ENCODE measurements around the gene TLL1. TPM values are rescaled to one million over a fixed set of nuclear protein-coding genes. Genes with fewer than 3 reads are reported as not detected.

The TLL1 gene
- total and polyA plus RNA-seq, 4 donors: 0.04 to 0.25 (median 0.05) TPM; not detected in 1

DNA sequence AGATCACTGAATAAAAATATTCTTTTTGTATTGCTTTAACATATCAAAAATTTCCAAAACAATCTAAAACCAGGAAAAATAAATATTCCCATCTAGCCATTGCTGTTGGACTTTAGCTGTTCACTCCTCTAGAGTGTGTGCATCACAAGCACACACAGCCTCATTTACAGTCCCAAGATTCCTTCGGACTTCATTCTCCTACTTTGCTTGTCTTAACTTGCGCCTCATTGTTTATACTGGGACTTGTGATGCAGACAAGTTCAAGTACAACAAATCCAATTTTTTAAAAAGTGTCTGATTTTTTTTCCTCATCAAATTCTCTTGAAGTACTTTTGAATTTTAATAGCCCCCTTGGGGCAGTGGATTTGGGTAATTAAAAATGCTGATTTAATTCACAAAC is 55.6 kb downstream of the TLL1 start:
- Histone ChIP-seq H3K9me3 (ENCODE audit: control insufficient read depth in 4 of 4, low read length in 3 of 4) (no peaks in the 10 kb centered on the region), H3K36me3 (ENCODE audit: control insufficient read depth in 4 of 4, insufficient read depth in 3 of 4, low read depth in 1 of 4, low read length in 3 of 4) (no peaks in the 10 kb centered on the region), H3K27ac (ENCODE audit: low read depth in 1 of 2, low read length in 2 of 2) (no peak overlapping the region), H3K27me3 (ENCODE audit: control insufficient read depth in 4 of 4, insufficient read depth in 4 of 4, low read length in 3 of 4) (peaks cover 0 to 3% (median 0%) of the 10 kb centered on the region in 4 donors), H3K4me1 (ENCODE audit: control insufficient read depth in 4 of 4, insufficient read depth in 4 of 4, low read length in 3 of 4) (no peaks in the 10 kb centered on the region), H3K9ac (ENCODE audit: low read depth in 1 of 2, low read length in 2 of 2) (no peak overlapping the region), H3K4me3 (ENCODE audit: low read depth in 1 of 3, low read length in 3 of 3) (no peak overlapping the region)
- DNase-seq (ENCODE audit: low spot score): no peak
- WGBS: 83% methylated on average over 2 of the region's 2 CpGs
- no peak for TF ChIP-seq HNF4G (IDR thresholded peaks at IDR 0.05)
- TF ChIP-seq, protein P1, sequence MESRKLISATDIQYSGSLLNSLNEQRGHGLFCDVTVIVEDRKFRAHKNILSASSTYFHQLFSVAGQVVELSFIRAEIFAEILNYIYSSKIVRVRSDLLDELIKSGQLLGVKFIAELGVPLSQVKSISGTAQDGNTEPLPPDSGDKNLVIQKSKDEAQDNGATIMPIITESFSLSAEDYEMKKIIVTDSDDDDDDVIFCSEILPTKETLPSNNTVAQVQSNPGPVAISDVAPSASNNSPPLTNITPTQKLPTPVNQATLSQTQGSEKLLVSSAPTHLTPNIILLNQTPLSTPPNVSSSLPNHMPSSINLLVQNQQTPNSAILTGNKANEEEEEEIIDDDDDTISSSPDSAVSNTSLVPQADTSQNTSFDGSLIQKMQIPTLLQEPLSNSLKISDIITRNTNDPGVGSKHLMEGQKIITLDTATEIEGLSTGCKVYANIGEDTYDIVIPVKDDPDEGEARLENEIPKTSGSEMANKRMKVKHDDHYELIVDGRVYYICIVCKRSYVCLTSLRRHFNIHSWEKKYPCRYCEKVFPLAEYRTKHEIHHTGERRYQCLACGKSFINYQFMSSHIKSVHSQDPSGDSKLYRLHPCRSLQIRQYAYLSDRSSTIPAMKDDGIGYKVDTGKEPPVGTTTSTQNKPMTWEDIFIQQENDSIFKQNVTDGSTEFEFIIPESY (IDR thresholded peaks at IDR 0.05): no peak

DNA sequence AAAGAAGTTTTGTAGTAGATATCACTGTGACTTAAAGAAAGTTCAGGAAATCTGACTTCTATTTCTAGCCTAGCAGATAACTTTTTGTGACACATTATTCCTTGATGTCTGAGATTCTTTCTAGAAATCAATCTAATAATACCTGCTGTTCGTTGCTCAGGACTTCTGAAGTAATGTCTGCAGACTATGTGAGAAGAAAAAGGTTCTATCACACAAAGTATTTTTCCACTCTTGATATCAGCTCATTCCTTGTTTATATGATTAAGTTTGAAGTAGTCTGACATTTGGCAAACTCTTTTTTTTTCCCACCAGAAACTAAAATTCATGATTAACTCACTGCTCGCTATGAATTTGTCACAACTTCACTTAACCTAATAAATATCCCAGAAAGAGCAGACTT is 56.6 kb downstream of the TLL1 start:
- no peaks in the 10 kb centered on the region for H3K4me1 ChIP-seq (ENCODE audit: control insufficient read depth in 4 of 4, insufficient read depth in 4 of 4, low read length in 3 of 4)
- no peak overlapping the region for H3K9ac ChIP-seq (ENCODE audit: low read depth in 1 of 2, low read length in 2 of 2)
- no peak overlapping the region for H3K4me3 ChIP-seq (ENCODE audit: low read depth in 1 of 3, low read length in 3 of 3)
- H3K36me3 ChIP-seq (ENCODE audit: control insufficient read depth in 4 of 4, insufficient read depth in 3 of 4, low read depth in 1 of 4, low read length in 3 of 4): no peaks in the 10 kb centered on the region
- 58% methylated on average over 2 of the region's 2 CpGs for whole genome bisulfite sequencing
- H3K27ac ChIP-seq (ENCODE audit: low read depth in 1 of 2, low read length in 2 of 2): no peak overlapping the region
- H3K9me3 ChIP-seq (ENCODE audit: control insufficient read depth in 4 of 4, low read length in 3 of 4): no peaks in the 10 kb centered on the region
- TF ChIP-seq YY1 (IDR thresholded peaks at IDR 0.05) (no peak), JUND (IDR thresholded peaks at IDR 0.05) (no peak), FOXA1 (IDR thresholded peaks at IDR 0.05) (no peak), FOXA2 (IDR thresholded peaks at IDR 0.05) (no peak), NR2F2 (IDR thresholded peaks at IDR 0.05) (no peak), SP1 (IDR thresholded peaks at IDR 0.05) (no peak), EGR1 (IDR thresholded peaks at IDR 0.05; ENCODE audit: low read depth in 2 of 2) (no peak), RXRA (IDR thresholded peaks at IDR 0.05) (no peak), HNF4G (IDR thresholded peaks at IDR 0.05) (no peak), HNF4A (conservative IDR thresholded peaks at IDR 0.05) (no peak), TAF1 (conservative IDR thresholded peaks at IDR 0.05) (no peak), RAD21 (IDR thresholded peaks at IDR 0.05) (no peak)
- TF ChIP-seq, protein P2, sequence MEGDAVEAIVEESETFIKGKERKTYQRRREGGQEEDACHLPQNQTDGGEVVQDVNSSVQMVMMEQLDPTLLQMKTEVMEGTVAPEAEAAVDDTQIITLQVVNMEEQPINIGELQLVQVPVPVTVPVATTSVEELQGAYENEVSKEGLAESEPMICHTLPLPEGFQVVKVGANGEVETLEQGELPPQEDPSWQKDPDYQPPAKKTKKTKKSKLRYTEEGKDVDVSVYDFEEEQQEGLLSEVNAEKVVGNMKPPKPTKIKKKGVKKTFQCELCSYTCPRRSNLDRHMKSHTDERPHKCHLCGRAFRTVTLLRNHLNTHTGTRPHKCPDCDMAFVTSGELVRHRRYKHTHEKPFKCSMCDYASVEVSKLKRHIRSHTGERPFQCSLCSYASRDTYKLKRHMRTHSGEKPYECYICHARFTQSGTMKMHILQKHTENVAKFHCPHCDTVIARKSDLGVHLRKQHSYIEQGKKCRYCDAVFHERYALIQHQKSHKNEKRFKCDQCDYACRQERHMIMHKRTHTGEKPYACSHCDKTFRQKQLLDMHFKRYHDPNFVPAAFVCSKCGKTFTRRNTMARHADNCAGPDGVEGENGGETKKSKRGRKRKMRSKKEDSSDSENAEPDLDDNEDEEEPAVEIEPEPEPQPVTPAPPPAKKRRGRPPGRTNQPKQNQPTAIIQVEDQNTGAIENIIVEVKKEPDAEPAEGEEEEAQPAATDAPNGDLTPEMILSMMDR (IDR thresholded peaks at IDR 0.05; ENCODE audit: low read depth, low read length, missing input control): no peak
- TF ChIP-seq, protein P3, sequence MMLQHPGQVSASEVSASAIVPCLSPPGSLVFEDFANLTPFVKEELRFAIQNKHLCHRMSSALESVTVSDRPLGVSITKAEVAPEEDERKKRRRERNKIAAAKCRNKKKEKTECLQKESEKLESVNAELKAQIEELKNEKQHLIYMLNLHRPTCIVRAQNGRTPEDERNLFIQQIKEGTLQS (IDR thresholded peaks at IDR 0.05): no peak
- TF ChIP-seq, protein P4, sequence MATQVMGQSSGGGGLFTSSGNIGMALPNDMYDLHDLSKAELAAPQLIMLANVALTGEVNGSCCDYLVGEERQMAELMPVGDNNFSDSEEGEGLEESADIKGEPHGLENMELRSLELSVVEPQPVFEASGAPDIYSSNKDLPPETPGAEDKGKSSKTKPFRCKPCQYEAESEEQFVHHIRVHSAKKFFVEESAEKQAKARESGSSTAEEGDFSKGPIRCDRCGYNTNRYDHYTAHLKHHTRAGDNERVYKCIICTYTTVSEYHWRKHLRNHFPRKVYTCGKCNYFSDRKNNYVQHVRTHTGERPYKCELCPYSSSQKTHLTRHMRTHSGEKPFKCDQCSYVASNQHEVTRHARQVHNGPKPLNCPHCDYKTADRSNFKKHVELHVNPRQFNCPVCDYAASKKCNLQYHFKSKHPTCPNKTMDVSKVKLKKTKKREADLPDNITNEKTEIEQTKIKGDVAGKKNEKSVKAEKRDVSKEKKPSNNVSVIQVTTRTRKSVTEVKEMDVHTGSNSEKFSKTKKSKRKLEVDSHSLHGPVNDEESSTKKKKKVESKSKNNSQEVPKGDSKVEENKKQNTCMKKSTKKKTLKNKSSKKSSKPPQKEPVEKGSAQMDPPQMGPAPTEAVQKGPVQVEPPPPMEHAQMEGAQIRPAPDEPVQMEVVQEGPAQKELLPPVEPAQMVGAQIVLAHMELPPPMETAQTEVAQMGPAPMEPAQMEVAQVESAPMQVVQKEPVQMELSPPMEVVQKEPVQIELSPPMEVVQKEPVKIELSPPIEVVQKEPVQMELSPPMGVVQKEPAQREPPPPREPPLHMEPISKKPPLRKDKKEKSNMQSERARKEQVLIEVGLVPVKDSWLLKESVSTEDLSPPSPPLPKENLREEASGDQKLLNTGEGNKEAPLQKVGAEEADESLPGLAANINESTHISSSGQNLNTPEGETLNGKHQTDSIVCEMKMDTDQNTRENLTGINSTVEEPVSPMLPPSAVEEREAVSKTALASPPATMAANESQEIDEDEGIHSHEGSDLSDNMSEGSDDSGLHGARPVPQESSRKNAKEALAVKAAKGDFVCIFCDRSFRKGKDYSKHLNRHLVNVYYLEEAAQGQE (IDR thresholded peaks at IDR 0.05): no peak
- no peaks in the 10 kb centered on the region for H3K27me3 ChIP-seq (ENCODE audit: control insufficient read depth in 4 of 4, insufficient read depth in 4 of 4, low read length in 3 of 4)
- DNase-seq (ENCODE audit: low spot score): no peak
